Esophagus (tissue), 2 donors: ENCODE data around the gene CETP. TPM values are rescaled to one million over a fixed set of nuclear protein-coding genes. Genes with fewer than 3 reads are reported as not detected.

Experiments
- H3K27ac ChIP-seq, 2 donors: one replicate each; pipeline ENCODE4 v1.5.1; 2013; ENCODE audit warnings: low read depth in 2 of 2, mild to moderate bottlenecking in 2 of 2, inconsistent platforms in 1 of 2, low read length in 1 of 2, moderate library complexity in 1 of 2
- H3K27me3 ChIP-seq, 2 donors: one replicate each; pipeline ENCODE4 v1.6.1; 2013; ENCODE audit warnings: low read length in 2 of 2, control low read depth in 1 of 2, mild to moderate bottlenecking in 1 of 2; ENCODE audit not compliant: insufficient read depth in 2 of 2, control insufficient read depth in 1 of 2
- H3K36me3 ChIP-seq, 2 donors: one replicate each; pipeline ENCODE4 v1.6.1; 2013; ENCODE audit warnings: low read length in 1 of 2; ENCODE audit not compliant: control insufficient read depth in 2 of 2, insufficient read depth in 2 of 2
- H3K4me1 ChIP-seq, 2 donors: one replicate each; pipeline ENCODE4 v1.6.1; 2013; ENCODE audit warnings: low read length in 1 of 2; ENCODE audit not compliant: control insufficient read depth in 2 of 2, insufficient read depth in 2 of 2
- H3K4me3 ChIP-seq, 2 donors: one replicate each; pipeline ENCODE4 v1.5.1; 2013; ENCODE audit warnings: low read length in 2 of 2, mild to moderate bottlenecking in 2 of 2, low read depth in 1 of 2, moderate library complexity in 1 of 2
- H3K9me3 ChIP-seq, 2 donors: one replicate each; pipeline ENCODE4 v1.6.1; 2013; ENCODE audit warnings: mild to moderate bottlenecking in 2 of 2, low read depth in 1 of 2, low read length in 1 of 2, moderate library complexity in 1 of 2; ENCODE audit not compliant: control insufficient read depth in 2 of 2, insufficient read depth in 1 of 2
- WGBS, 2 donors: extraction: QIAGEN DNeasy Blood & Tissue Kit; methylation state at CpG; one replicate each; pipeline ENCODE4 v1.1.7; 2013; 5-methylcytosine and 5-hydroxymethylcytosine counted together
- polyA plus RNA-seq, 2 donors: library from polyadenylated mRNA; stranded (reverse); fragments of 200-250 nt; gene quantifications; one replicate each; pipeline ENCODE4 v1.2.3, GENCODE V29; 2013
- donor health status: healthy with polysubstance abuse.
- donor health status: Bipolar disorder and iron deficiency.

CETP gene
- polyA plus RNA-seq, 2 donors, result 0.06 TPM; not detected in 1

- no peaks in the 10 kb centered on the region for H3K4me1 ChIP-seq
- H3K9me3 ChIP-seq, result no peaks in the 10 kb centered on the region
- no peaks in the 10 kb centered on the region for H3K27me3 ChIP-seq
- H3K36me3 ChIP-seq, result no peaks in the 10 kb centered on the region
- no peak overlapping the region for H3K4me3 ChIP-seq
- H3K27ac ChIP-seq, result no peak overlapping the region
- WGBS, 2 donors, result 79 to 86% methylated on average over 6 of the region's 6 CpGs
Measured at GRCh38 chr16:56953006-56953405, 8.7 kb upstream of the CETP start.

DNA sequence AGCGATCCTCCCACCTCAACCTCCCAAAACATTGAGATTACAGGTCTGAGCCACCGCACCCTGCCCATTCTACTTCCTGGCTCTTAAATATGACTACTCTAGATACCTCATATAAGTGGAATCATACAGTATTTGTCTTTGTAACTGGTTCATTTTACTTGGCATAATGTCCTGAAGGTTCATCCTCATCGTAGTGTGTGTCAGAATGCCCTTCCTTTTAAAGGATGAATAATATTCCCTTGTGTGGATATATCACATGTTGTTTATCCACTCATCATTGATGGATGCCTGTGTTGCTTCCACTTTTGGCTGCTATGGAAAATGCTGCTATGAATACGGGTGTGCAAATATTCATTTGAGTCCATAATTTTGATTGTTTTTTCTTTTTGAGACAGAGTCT lies 5.7 kb upstream of the CETP start:
- Histone ChIP-seq H3K9me3 (no peaks in the 10 kb centered on the region), H3K4me1 (no peaks in the 10 kb centered on the region), H3K27ac (no peak overlapping the region), H3K36me3 (no peaks in the 10 kb centered on the region), H3K27me3 (no peaks in the 10 kb centered on the region), H3K4me3 (no peak overlapping the region)
- WGBS, 2 donors, result 83 to 86% methylated on average over 4 of the region's 4 CpGs

DNA sequence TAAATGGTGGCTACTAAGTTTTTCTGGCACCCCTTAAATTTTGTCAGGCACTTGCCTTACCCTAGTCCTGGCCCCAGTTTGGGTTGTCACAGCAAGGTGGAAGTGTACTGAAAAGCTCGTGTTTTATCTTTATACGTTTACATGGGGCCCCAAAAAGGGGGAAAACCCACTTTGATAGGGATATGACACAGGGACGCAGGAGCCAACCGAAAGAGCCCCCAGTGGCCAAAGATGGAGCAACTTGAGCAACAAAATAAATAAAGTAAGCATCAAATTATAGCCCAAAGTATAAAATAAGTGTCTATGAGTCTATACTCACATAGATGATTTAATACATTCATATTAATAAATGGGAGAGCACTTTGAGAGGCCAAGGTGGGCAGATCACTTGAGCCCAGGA lies 5.0 kb upstream of the CETP start:
- Histone ChIP-seq H3K9me3 (no peaks in the 10 kb centered on the region), H3K4me3 (no peak overlapping the region), H3K4me1 (no peaks in the 10 kb centered on the region), H3K27me3 (no peaks in the 10 kb centered on the region), H3K27ac (no peak overlapping the region), H3K36me3 (no peaks in the 10 kb centered on the region)
- 56 to 63% methylated on average over 4 of the region's 4 CpGs for WGBS, 2 donors

DNA sequence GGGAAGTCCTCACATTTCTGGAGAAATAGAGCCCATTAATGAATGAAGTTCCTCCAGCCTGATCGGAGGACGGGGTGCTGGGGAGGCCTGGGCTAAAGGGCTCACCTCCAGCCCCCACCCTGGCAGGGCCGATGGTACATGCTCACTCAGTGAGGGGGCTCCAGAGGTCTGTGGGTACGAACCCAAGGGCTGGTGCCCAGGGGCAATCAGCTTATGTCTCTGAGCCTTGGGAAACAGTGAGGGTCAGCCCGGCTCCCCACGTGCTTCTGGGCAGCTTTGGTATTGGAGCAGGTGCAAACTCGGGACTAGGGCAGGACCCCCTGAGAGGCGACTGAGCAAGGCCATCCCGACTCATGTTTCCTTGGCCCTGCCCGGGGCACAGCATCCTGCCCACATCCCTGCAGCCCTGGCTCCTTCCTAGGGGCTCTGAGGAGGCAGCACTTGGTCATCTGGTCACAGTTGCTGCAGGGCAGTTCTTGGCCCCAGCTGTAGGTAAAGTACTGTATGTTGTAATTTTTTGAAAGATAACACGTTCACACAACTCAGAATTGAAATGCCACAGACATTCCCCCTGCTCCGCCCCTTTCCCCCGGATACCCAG lies 969 bp upstream of the CETP start:
- H3K4me3 ChIP-seq, result no peak overlapping the region
- WGBS, 2 donors, result 71 to 77% methylated on average over 13 of the region's 13 CpGs

GRCh38 chr16:56961386-56961785 lies 364 bp upstream of the CETP start:
- Histone ChIP-seq H3K27ac (no peak overlapping the region), H3K36me3 (no peaks in the 10 kb centered on the region), H3K27me3 (no peaks in the 10 kb centered on the region), H3K4me3 (no peak overlapping the region), H3K9me3 (no peaks in the 10 kb centered on the region), H3K4me1 (peaks cover 0 to 4% of the 10 kb centered on the region in 2 donors)
- WGBS, 2 donors, result 64 to 72% methylated on average over 3 of the region's 3 CpGs

More for the DNA sequence above, 969 bp upstream of the CETP start:
- Histone ChIP-seq H3K27me3 (no peaks in the 10 kb centered on the region), H3K36me3 (no peaks in the 10 kb centered on the region), H3K4me1 (peaks cover 0 to 4% of the 10 kb centered on the region in 2 donors), H3K9me3 (no peaks in the 10 kb centered on the region), H3K27ac (no peak overlapping the region)

DNA sequence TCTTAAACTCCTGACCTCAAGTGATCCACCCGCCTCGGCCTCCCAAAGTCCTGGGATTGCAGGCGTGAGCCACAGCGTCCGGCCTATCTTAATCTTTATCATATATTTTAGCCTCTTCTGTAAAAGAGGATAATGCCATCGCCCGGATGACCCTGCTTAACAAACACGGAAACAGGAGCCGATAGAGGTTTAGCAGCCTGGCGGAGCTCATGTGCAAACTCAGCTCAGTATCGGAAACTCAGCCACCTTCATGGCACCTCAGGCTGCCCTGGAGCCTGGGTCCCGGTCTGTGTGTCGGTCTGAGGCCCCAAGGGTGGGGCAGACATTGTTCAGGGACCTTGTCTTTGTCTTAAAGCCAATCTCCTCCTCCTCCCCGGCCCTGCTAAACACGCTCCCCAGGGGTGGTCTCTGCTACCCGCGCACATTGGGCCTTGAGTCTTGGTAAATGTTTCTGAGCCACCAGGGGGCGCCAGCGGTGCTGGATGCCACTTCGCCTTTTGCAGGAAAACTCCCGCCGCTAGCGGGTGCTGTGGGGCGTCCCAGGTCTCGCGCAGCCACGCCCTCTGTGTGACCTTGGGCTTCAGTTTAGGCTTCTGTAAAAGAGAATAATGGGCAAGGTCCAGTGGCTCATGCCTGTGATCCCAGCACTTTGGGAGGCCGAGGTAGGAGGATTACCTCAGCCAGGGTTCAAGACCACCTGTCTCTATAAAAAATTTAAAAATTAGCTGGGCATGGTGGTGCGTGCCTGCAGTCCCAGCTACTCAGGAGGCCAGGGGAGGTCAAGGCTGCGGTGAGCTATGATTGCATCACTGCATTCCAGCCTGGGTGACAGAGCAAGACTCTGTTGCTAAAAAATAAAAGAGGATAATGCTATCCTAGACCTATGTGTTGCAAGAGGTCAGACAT lies 2.7 kb downstream of the CETP start:
- Histone ChIP-seq H3K27me3 (no peaks in the 10 kb centered on the region), H3K4me3 (no peak overlapping the region), H3K27ac (no peak overlapping the region), H3K9me3 (no peaks in the 10 kb centered on the region), H3K36me3 (no peaks in the 10 kb centered on the region), H3K4me1 (peaks cover 0 to 4% of the 10 kb centered on the region in 2 donors)
- WGBS, 2 donors, result 44 to 52% methylated on average over 30 of the region's 30 CpGs

- H3K36me3 ChIP-seq, result no peaks in the 10 kb centered on the region
- no peak overlapping the region for H3K4me3 ChIP-seq
- no peak overlapping the region for H3K27ac ChIP-seq
- peaks cover 0 to 4% of the 10 kb centered on the region in 2 donors for H3K4me1 ChIP-seq
- 77 to 84% methylated on average over 12 of the region's 12 CpGs for WGBS, 2 donors
- H3K27me3 ChIP-seq, result no peaks in the 10 kb centered on the region
- no peaks in the 10 kb centered on the region for H3K9me3 ChIP-seq
Measured at GRCh38 chr16:56965149-56966092, 3.7 kb downstream of the CETP start.

- H3K27me3 ChIP-seq, result no peaks in the 10 kb centered on the region
- no peaks in the 10 kb centered on the region for H3K9me3 ChIP-seq
- no peak overlapping the region for H3K27ac ChIP-seq
- H3K4me1 ChIP-seq, result peaks cover 0 to 4% of the 10 kb centered on the region in 2 donors
- H3K36me3 ChIP-seq, result no peaks in the 10 kb centered on the region
- no peak overlapping the region for H3K4me3 ChIP-seq
- WGBS, 2 donors, result 68 to 77% methylated on average over 3 of the region's 3 CpGs
Measured at GRCh38 chr16:56966093-56966475, 4.3 kb downstream of the CETP start.

DNA sequence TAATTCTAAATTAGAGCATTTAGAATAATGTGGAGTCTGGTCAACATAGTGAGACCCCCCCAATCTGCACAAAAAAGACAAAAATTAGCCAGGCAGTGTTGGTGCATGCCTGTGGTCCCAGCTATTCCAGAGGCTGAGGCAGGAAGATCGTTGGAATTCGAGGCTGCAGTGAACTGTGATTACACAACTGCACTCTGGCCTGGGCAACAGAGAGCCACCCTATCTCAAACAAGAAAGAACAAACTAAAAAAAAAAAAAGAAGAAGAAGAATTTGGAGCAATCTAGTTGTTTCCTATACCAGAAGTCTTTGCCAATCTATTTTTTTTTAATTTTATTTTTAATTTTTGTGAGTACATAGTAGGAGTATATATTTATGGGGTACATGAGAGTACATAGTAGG lies 6.0 kb downstream of the CETP start:
- Histone ChIP-seq H3K4me3 (no peak overlapping the region), H3K27me3 (no peaks in the 10 kb centered on the region), H3K9me3 (no peaks in the 10 kb centered on the region), H3K36me3 (no peaks in the 10 kb centered on the region), H3K4me1 (no peaks in the 10 kb centered on the region), H3K27ac (no peak overlapping the region)
- whole genome bisulfite sequencing, 2 donors, result 37 to 43% methylated on average over 2 of the region's 2 CpGs
